Left hindlimb (tissue), 1 donor: ENCODE results near the gene ANKRD40.
"Not testable (repeated sequence)": the region's sequence is repeated elsewhere in the genome, so short reads cannot be mapped to it uniquely, and the experiment has no call there.

Experiments
- DNase-seq: peaks from one replicate; pipeline ENCODE4 v3.0.0-alpha.2; 2018

ANKRD40 gene

GRCh38 chr17:50685691-50686493 lies 21.8 kb downstream of the ANKRD40 start:
- no peak for DNase-seq

GRCh38 chr17:50685334-50685665 lies 22.4 kb downstream of the ANKRD40 start:
- DNase-seq, result no peak

- no peak for DNase-seq
Observed at GRCh38 chr17:50684612-50685333, 22.9 kb downstream of the ANKRD40 start.

- DNase-seq, result no peak
Observed at GRCh38 chr17:50684288-50684611, 23.5 kb downstream of the ANKRD40 start.

- no peak for DNase-seq
Observed at GRCh38 chr17:50683434-50684287, 24.1 kb downstream of the ANKRD40 start.

- DNase-seq, result no peak
Observed at GRCh38 chr17:50682938-50683337, 24.8 kb downstream of the ANKRD40 start.

- no peak for DNase-seq
Observed at GRCh38 chr17:50682441-50682840, 25.3 kb downstream of the ANKRD40 start.

GRCh38 chr17:50681263-50682200 lies 26.2 kb downstream of the ANKRD40 start:
- peak; percentile 81 for DNase-seq

GRCh38 chr17:50680543-50681262 lies 27.0 kb downstream of the ANKRD40 start:
- DNase-seq, result not testable (repeated sequence)

- no peak for DNase-seq
Observed at GRCh38 chr17:50680126-50680525, 27.6 kb downstream of the ANKRD40 start.

GRCh38 chr17:50679008-50679544 lies 28.6 kb downstream of the ANKRD40 start:
- DNase-seq, result no peak

- no peak for DNase-seq
Observed at GRCh38 chr17:50677851-50678375, 29.8 kb downstream of the ANKRD40 start.

- DNase-seq, result no peak
Observed at GRCh38 chr17:50676065-50676975, 31.4 kb downstream of the ANKRD40 start.

- no peak for DNase-seq
Observed at GRCh38 chr17:50675627-50676026, 32.1 kb downstream of the ANKRD40 start.

- DNase-seq, result no peak
Observed at GRCh38 chr17:50675190-50675589, 32.5 kb downstream of the ANKRD40 start.

- DNase-seq, result no peak
Observed at GRCh38 chr17:50672831-50673551, 34.7 kb downstream of the ANKRD40 start.

GRCh38 chr17:50672071-50672470 lies 35.6 kb downstream of the ANKRD40 start:
- DNase-seq, result no peak

GRCh38 chr17:50668838-50669581 lies 38.7 kb downstream of the ANKRD40 start:
- DNase-seq, result no peak
